ENCODE data around the gene APOL4. TPM values are rescaled to one million over a fixed set of nuclear protein-coding genes. Genes with fewer than 3 reads are reported as not detected.
"Not testable (repeated sequence)": the region's sequence is repeated elsewhere in the genome, so short reads cannot be mapped to it uniquely, and the experiment has no call there.

APOL4 gene
- total and polyA plus RNA-seq, 2 donors (not counting 1 experiment from before 2014, with no cell fraction given), result 0.03 TPM; not detected in 1

GRCh38 chr22:36232715-36233401 lies 31.2 kb upstream of the APOL4 start:
- no peak overlapping the region for H2AFZ ChIP-seq (ENCODE audit: insufficient read depth, low read depth, low read length, poor library complexity, severe bottlenecking)
- H3K27ac ChIP-seq (ENCODE audit: low read length in 2 of 2), result peak overlapping the region; percentile 20 to 61
- TF ChIP-seq EZH2 (IDR thresholded peaks at IDR 0.05; ENCODE audit: borderline replicate concordance, insufficient read depth, low read depth, low read length, poor library complexity, severe bottlenecking), result no peak
- no peak for TF ChIP-seq CTCF (IDR thresholded peaks at IDR 0.05)
- H3K9me3 ChIP-seq (ENCODE audit: control extremely low read depth in 1 of 3, control insufficient read depth in 2 of 3, insufficient read depth in 1 of 3, low read length in 2 of 3), result no peaks in the 10 kb centered on the region
- Mint-ChIP-seq H3K9me3 (ENCODE audit: insufficient read depth) (no peaks in the 10 kb centered on the region), H3K27me3 (no peaks in the 10 kb centered on the region), H3K27ac (peak overlapping the region; percentile 16), H3K4me1 (peaks cover 41% of the 10 kb centered on the region), H3K4me3 (no peak overlapping the region)
- no peak overlapping the region for H3K4me3 ChIP-seq (ENCODE audit: control extremely low read depth in 1 of 5, extremely low read depth in 1 of 5, insufficient read depth in 1 of 5, low read depth in 2 of 5, low read length in 4 of 5)
- 52% methylated on average over 9 of the region's 13 CpGs for WGBS (ENCODE audit: insufficient coverage)
- peak; percentile 61 for ATAC-seq (ENCODE audit: low read depth)
- peak; percentile 38 for DNase-seq
- peaks cover 18 to 22% of the 10 kb centered on the region in 2 donors for H3K4me1 ChIP-seq (ENCODE audit: control insufficient read depth in 2 of 2, insufficient read depth in 2 of 2, low read length in 2 of 2)
- no peaks in the 10 kb centered on the region for H4K20me1 ChIP-seq (ENCODE audit: control insufficient read depth, insufficient read depth, low read length, poor library complexity, severe bottlenecking)
- H3K27me3 ChIP-seq (replicated peaks in 1 of 4; ENCODE audit: control extremely low read depth in 1 of 4, control insufficient read depth in 3 of 4, insufficient read depth in 4 of 4, low read length in 3 of 4), result no peaks in the 10 kb centered on the region
- peaks cover 0 to 42% of the 10 kb centered on the region in 2 experiments for H3K36me3 ChIP-seq (replicated peaks in 1 of 2; ENCODE audit: control extremely low read depth in 1 of 2, control insufficient read depth in 1 of 2, extremely low read depth in 1 of 2, insufficient read depth in 2 of 2, low read length in 1 of 2)
- POLR2A ChIA-PET, result no interaction called here
- H3K9ac ChIP-seq (ENCODE audit: low read length), result no peak overlapping the region
- intact Hi-C loops (cut with micrococcal nuclease), result no loop called here
- peaks cover 15% of the 10 kb centered on the region for H3K79me2 ChIP-seq (ENCODE audit: control insufficient read depth, insufficient read depth, low read length)
- H3K4me2 ChIP-seq (replicated peaks; ENCODE audit: low read depth, low read length, poor library complexity, severe bottlenecking), result peak overlapping the region; percentile 16
- CTCF ChIA-PET, result no interaction called here

GRCh38 chr22:36231051-36231450 lies 29.4 kb upstream of the APOL4 start:
- H3K27me3 ChIP-seq (replicated peaks in 1 of 4; ENCODE audit: control extremely low read depth in 1 of 4, control insufficient read depth in 3 of 4, insufficient read depth in 4 of 4, low read length in 3 of 4); H3K4me2 ChIP-seq (replicated peaks; ENCODE audit: low read depth, low read length, poor library complexity, severe bottlenecking); H3K9me3 ChIP-seq (ENCODE audit: control extremely low read depth in 1 of 3, control insufficient read depth in 2 of 3, insufficient read depth in 1 of 3, low read length in 2 of 3); CTCF ChIA-PET; H3K79me2 ChIP-seq (ENCODE audit: control insufficient read depth, insufficient read depth, low read length); ATAC-seq (ENCODE audit: low read depth); intact Hi-C loops (cut with micrococcal nuclease); H3K27me3 Mint-ChIP-seq; H3K4me3 ChIP-seq (ENCODE audit: control extremely low read depth in 1 of 5, extremely low read depth in 1 of 5, insufficient read depth in 1 of 5, low read depth in 2 of 5, low read length in 4 of 5); DNase-seq; H3K9me3 Mint-ChIP-seq (ENCODE audit: insufficient read depth); H3K9ac ChIP-seq (ENCODE audit: low read length); H4K20me1 ChIP-seq (ENCODE audit: control insufficient read depth, insufficient read depth, low read length, poor library complexity, severe bottlenecking); H2AFZ ChIP-seq (ENCODE audit: insufficient read depth, low read depth, low read length, poor library complexity, severe bottlenecking); H3K27ac ChIP-seq (ENCODE audit: low read length in 2 of 2); POLR2A ChIA-PET; H3K4me3 Mint-ChIP-seq; H3K27ac Mint-ChIP-seq: not testable (repeated sequence)
- Histone ChIP-seq H3K36me3 (replicated peaks in 1 of 2; ENCODE audit: control extremely low read depth in 1 of 2, control insufficient read depth in 1 of 2, extremely low read depth in 1 of 2, insufficient read depth in 2 of 2, low read length in 1 of 2) (peaks cover 0 to 46% of the 10 kb centered on the region in 2 experiments), H3K4me1 (ENCODE audit: control insufficient read depth in 2 of 2, insufficient read depth in 2 of 2, low read length in 2 of 2) (peaks cover 10 to 12% of the 10 kb centered on the region in 2 donors)
- 97% methylated on average over 5 of the region's 5 CpGs for WGBS (ENCODE audit: insufficient coverage)
- peaks cover 30% of the 10 kb centered on the region for H3K4me1 Mint-ChIP-seq

- H3K27me3 ChIP-seq (replicated peaks in 1 of 4; ENCODE audit: control extremely low read depth in 1 of 4, control insufficient read depth in 3 of 4, insufficient read depth in 4 of 4, low read length in 3 of 4); H3K79me2 ChIP-seq (ENCODE audit: control insufficient read depth, insufficient read depth, low read length); H2AFZ ChIP-seq (ENCODE audit: insufficient read depth, low read depth, low read length, poor library complexity, severe bottlenecking); intact Hi-C loops (cut with micrococcal nuclease); POLR2A ChIA-PET; H4K20me1 ChIP-seq (ENCODE audit: control insufficient read depth, insufficient read depth, low read length, poor library complexity, severe bottlenecking); H3K4me2 ChIP-seq (replicated peaks; ENCODE audit: low read depth, low read length, poor library complexity, severe bottlenecking); DNase-seq; H3K9ac ChIP-seq (ENCODE audit: low read length); H3K4me3 ChIP-seq (ENCODE audit: control extremely low read depth in 1 of 5, extremely low read depth in 1 of 5, insufficient read depth in 1 of 5, low read depth in 2 of 5, low read length in 4 of 5); H3K9me3 ChIP-seq (ENCODE audit: control extremely low read depth in 1 of 3, control insufficient read depth in 2 of 3, insufficient read depth in 1 of 3, low read length in 2 of 3); H3K27ac Mint-ChIP-seq; H3K27me3 Mint-ChIP-seq; H3K9me3 Mint-ChIP-seq (ENCODE audit: insufficient read depth); ATAC-seq (ENCODE audit: low read depth); H3K4me3 Mint-ChIP-seq; CTCF ChIA-PET; H3K27ac ChIP-seq (ENCODE audit: low read length in 2 of 2): not testable (repeated sequence)
- Histone ChIP-seq H3K4me1 (ENCODE audit: control insufficient read depth in 2 of 2, insufficient read depth in 2 of 2, low read length in 2 of 2) (peaks cover 10 to 12% of the 10 kb centered on the region in 2 donors), H3K36me3 (replicated peaks in 1 of 2; ENCODE audit: control extremely low read depth in 1 of 2, control insufficient read depth in 1 of 2, extremely low read depth in 1 of 2, insufficient read depth in 2 of 2, low read length in 1 of 2) (peaks cover under 1 to 42% of the 10 kb centered on the region in 2 experiments)
- peaks cover 22% of the 10 kb centered on the region for H3K4me1 Mint-ChIP-seq
- 100% methylated on average over 1 of the region's 3 CpGs for WGBS (ENCODE audit: insufficient coverage)
These were observed 28.0 kb upstream of the APOL4 start for GRCh38 chr22:36229649-36230048.
